HepG2 (cell line): ENCODE measurements around the gene CNP. TPM values are rescaled to one million over a fixed set of nuclear protein-coding genes. Genes with fewer than 3 reads are reported as not detected.

Experiments
- ATAC-seq: fragments of 200-7000 bp; cut with Tn5 transposase; 3 replicates; pipeline ENCODE4 v1.9.1; 2020; ENCODE audit warnings: mild to moderate bottlenecking, moderate library complexity
- BruUV-seq: library from RNA; stranded (reverse); fragments of 400-500 nt; replicated peaks from 2 replicates; lab custom pipeline; 2021; lab: Mats Ljungman, UMichigan
- CTCF ChIA-PET: fragments of 300-600 bp; formaldehyde crosslinking; extraction: SDS; loops from one replicate; lab custom pipeline; 2021; ENCODE audit warnings: low total read pairs, inconsistent platforms, low intra/inter-chr PET ratio; lab: Yijun Ruan, JAX
- POLR2A ChIA-PET: fragments of 350-600 bp; sonication (Branson Sonifier 250); formaldehyde crosslinking; loops from one replicate; lab custom pipeline; 2020; ENCODE audit warnings: antibody characterized with exemption, inconsistent platforms; lab: Yijun Ruan, JAX
- DNase-seq: peaks from one replicate; pipeline ENCODE4 v3.0.0-alpha.2; 2015; ENCODE audit warnings: low spot score
- FAIRE-seq: peaks from 3 replicates; lab custom pipeline; 2011; peaks lifted over from hg19 to GRCh38; lab: Jason Lieb, UNC
- H2AFZ ChIP-seq: one replicate; pipeline ENCODE4 v1.6.1; 2011; ENCODE audit warnings: low read length, inconsistent platforms
- H3K27ac ChIP-seq: fragments of 300-600 bp; 3 replicates; pipeline ENCODE4 v1.8.0; 2011; ENCODE audit warnings: mixed run types, mild to moderate bottlenecking, mixed read lengths, low read length, inconsistent platforms; ENCODE audit not compliant: insufficient read depth; ENCODE audit errors: extremely low read length
- H3K27me3 ChIP-seq, 2 experiments: fragments of 200-600 bp in 1 of 2; 2 replicates in 1 of 2; 3 replicates in 1 of 2; pipeline versions ENCODE4 v1.6.0 to v1.8.0; 2011; ENCODE audit warnings: low read length in 2 of 2, mild to moderate bottlenecking in 2 of 2, moderate library complexity in 2 of 2, inconsistent platforms in 1 of 2; ENCODE audit not compliant: insufficient read depth in 2 of 2, control insufficient read depth in 1 of 2
- H3K36me3 ChIP-seq, 2 experiments: fragments of 200-600 bp in 1 of 2; replicated peaks in 1 of 2; 2 replicates in 1 of 2; 3 replicates in 1 of 2; pipeline versions ENCODE4 v1.5.1 to v1.8.0; 2011; ENCODE audit warnings: low read length in 2 of 2, inconsistent platforms in 1 of 2; ENCODE audit not compliant: insufficient read depth in 2 of 2, control insufficient read depth in 1 of 2
- H3K4me1 ChIP-seq: 2 replicates; pipeline ENCODE4 v1.5.1; 2012; ENCODE audit warnings: low read length, inconsistent platforms; ENCODE audit not compliant: insufficient read depth
- H3K4me2 ChIP-seq: 2 replicates; pipeline ENCODE4 v1.6.0; 2011; ENCODE audit warnings: low read depth, low read length, inconsistent platforms
- H3K4me3 ChIP-seq, 3 experiments: fragments of 200-600 bp in 1 of 3; sonication (generic), shearing (Covaris generic) in 1 of 3; replicated peaks in 1 of 3; 2 replicates each; pipeline ENCODE4 v1.5.1; 2011 to 2016; ENCODE audit warnings: low read length in 3 of 3, inconsistent platforms in 2 of 3, low read depth in 2 of 3, mild to moderate bottlenecking in 2 of 3, control low read depth in 1 of 3, mixed read lengths in 1 of 3; ENCODE audit not compliant: insufficient read depth in 1 of 3
- H3K79me2 ChIP-seq: one replicate; pipeline ENCODE4 v1.6.1; 2011; ENCODE audit warnings: low read length, inconsistent platforms; ENCODE audit not compliant: insufficient read depth
- H3K9ac ChIP-seq: 2 replicates; pipeline ENCODE4 v1.6.0; 2011; ENCODE audit warnings: mild to moderate bottlenecking, low read depth, low read length, inconsistent platforms; ENCODE audit not compliant: insufficient read depth
- H3K9me3 ChIP-seq: 2 replicates; pipeline ENCODE4 v1.5.1; 2012; ENCODE audit warnings: mild to moderate bottlenecking, low read length
- H4K20me1 ChIP-seq: 2 replicates; pipeline ENCODE4 v1.6.0; 2011; ENCODE audit warnings: inconsistent platforms, mild to moderate bottlenecking, low read length, moderate library complexity; ENCODE audit not compliant: insufficient read depth
- GLMP ChIP-seq: sonication (generic); formaldehyde crosslinking; IDR thresholded peaks from 2 replicates; pipeline ENCODE4 v1.9.0; 2021; ENCODE audit warnings: missing genetic modification reagents, mild to moderate bottlenecking, borderline replicate concordance
- HDAC1 ChIP-seq: sonication (generic); formaldehyde crosslinking; IDR thresholded peaks from 2 replicates; pipeline ENCODE4 v1.5.1; 2020; ENCODE audit warnings: mild to moderate bottlenecking, missing genetic modification reagents
- HNF4A ChIP-seq: sonication (generic); formaldehyde crosslinking; IDR thresholded peaks from 2 replicates; pipeline ENCODE4 v1.4.0; 2020; ENCODE audit warnings: missing genetic modification reagents
- KLF13 ChIP-seq: sonication (generic); formaldehyde crosslinking; IDR thresholded peaks from 2 replicates; pipeline ENCODE4 v1.4.0; 2020; ENCODE audit warnings: mild to moderate bottlenecking, missing genetic modification reagents
- NFIC ChIP-seq: IDR thresholded peaks from 2 replicates; pipeline ENCODE4 v1.6.1; 2012; ENCODE audit warnings: mild to moderate bottlenecking, low read length, inconsistent platforms
- NFKB2 ChIP-seq: sonication (generic); formaldehyde crosslinking; IDR thresholded peaks from 2 replicates; pipeline ENCODE4 v1.4.0; 2020; ENCODE audit warnings: missing genetic modification reagents, borderline replicate concordance
- RFXANK ChIP-seq: IDR thresholded peaks from 2 replicates; pipeline ENCODE4 v1.6.1; 2016
- SP140L ChIP-seq: sonication (generic); formaldehyde crosslinking; IDR thresholded peaks from 2 replicates; pipeline ENCODE4 v1.4.0; 2020; ENCODE audit warnings: missing genetic modification reagents, borderline replicate concordance
- TCF7L2 ChIP-seq: IDR thresholded peaks from 2 replicates; pipeline ENCODE4 v1.6.1; 2011; ENCODE audit warnings: mild to moderate bottlenecking, low read depth, low read length, moderate library complexity
- U2AF1 ChIP-seq: fragments of 200-400 bp; formaldehyde crosslinking; optimal IDR thresholded peaks from 2 replicates; pipeline ENCODE3; 2017; ENCODE audit warnings: mild to moderate bottlenecking, low read depth, low read length
- WIZ ChIP-seq: sonication (generic); formaldehyde crosslinking; IDR thresholded peaks from 2 replicates; pipeline ENCODE4 v1.5.1; 2020; ENCODE audit warnings: mild to moderate bottlenecking, missing genetic modification reagents
- ZFP41 ChIP-seq: sonication (generic); formaldehyde crosslinking; IDR thresholded peaks from 2 replicates; pipeline ENCODE4 v1.4.0; 2020; ENCODE audit warnings: mild to moderate bottlenecking, missing genetic modification reagents, borderline replicate concordance
- ZMYM2 ChIP-seq: sonication (generic); formaldehyde crosslinking; IDR thresholded peaks from 2 replicates; pipeline ENCODE4 v1.8.0; 2022; ENCODE audit warnings: mild to moderate bottlenecking, missing genetic modification reagents
- ZNF576 ChIP-seq: sonication (generic); formaldehyde crosslinking; IDR thresholded peaks from 2 replicates; pipeline ENCODE4 v1.4.0; 2020; ENCODE audit warnings: mild to moderate bottlenecking, missing genetic modification reagents
- ZNF691 ChIP-seq: sonication (generic); formaldehyde crosslinking; IDR thresholded peaks from 2 replicates; pipeline ENCODE4 v1.4.0; 2020; ENCODE audit warnings: missing genetic modification reagents, low read depth, mild to moderate bottlenecking, borderline replicate concordance
- WGBS: methylation state at CpG from one replicate; pipeline ENCODE4 v1.1.6; 2017; ENCODE audit warnings: low lambda C conversion rate; 5-methylcytosine and 5-hydroxymethylcytosine counted together
- in situ Hi-C: cut with HindIII; loops from 2 replicates; pipeline ENCODE4 v1.10.0; 2017; ENCODE audit warnings: low pct_unique_long_range_greater_than_20kb; ENCODE audit not compliant: extremely low pct_ligation_motif_present
- intact Hi-C: fragments of 100-400 bp; cut with micrococcal nuclease; formaldehyde crosslinking; loops from one replicate; pipeline ENCODE4 v1.10.0; 2022; ENCODE audit not compliant: unreplicated experiment
- polyA plus RNA-seq, 8 experiments: library from polyadenylated mRNA; depleted of rRNA in 3 of 8; stranded (reverse) in 7 of 8; unstranded in 1 of 8; fragments of >200 nt; fragmentation: Illumina TruSeq in 4 of 8; extraction: Trizol in 4 of 8; gene quantifications; 2 replicates each; pipeline versions ENCODE4 v1.2.1 to v1.2.3, GENCODE V29; 2011 to 2016; ENCODE audit warnings: low read depth in 4 of 8, missing spikeins in 1 of 8, mixed read lengths in 1 of 8; ENCODE audit not compliant: insufficient read depth in 1 of 8
- total RNA-seq, 5 experiments: library from RNA; depleted of rRNA; stranded (reverse); fragments of >200 nt; fragmentation: Illumina TruSeq; extraction: Trizol; gene quantifications; 2 replicates each; pipeline ENCODE4 v1.2.3, GENCODE V29; 2016; ENCODE audit warnings: low read depth in 1 of 5
- TF ChIP-seq, protein P1 (sequence below): IDR thresholded peaks from 2 replicates; pipeline ENCODE4 v1.6.1; 2016; ENCODE audit warnings: mild to moderate bottlenecking
- TF ChIP-seq, protein P2 (sequence below): sonication (generic); formaldehyde crosslinking; IDR thresholded peaks from 2 replicates; pipeline ENCODE4 v1.5.1; 2020; ENCODE audit warnings: mild to moderate bottlenecking, missing genetic modification reagents, moderate library complexity
- TF ChIP-seq, protein P3 (sequence below): sonication (generic); formaldehyde crosslinking; IDR thresholded peaks from 2 replicates; pipeline ENCODE4 v1.4.0; 2020; ENCODE audit warnings: mild to moderate bottlenecking, missing genetic modification reagents

CNP gene
- total and polyA plus RNA-seq, 2 of the 13 experiments (the other 11 are each of a cell fraction or from before 2014, with no cell fraction given): 97.2 to 161 TPM

DNA sequence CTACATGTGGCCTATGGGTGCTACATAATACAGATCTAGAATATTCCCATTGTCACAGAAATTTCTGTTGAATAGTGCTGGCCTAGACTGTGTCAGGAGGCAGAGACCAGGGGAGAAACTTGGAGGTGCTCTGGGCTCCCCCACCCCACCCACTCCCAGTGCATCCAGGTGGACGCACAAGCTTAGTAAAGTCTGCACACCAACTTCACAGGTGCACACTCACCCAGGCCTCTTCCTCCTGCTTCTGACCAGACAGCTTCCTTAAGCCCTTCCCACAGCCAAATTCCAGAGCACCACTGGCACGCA is 7.6 kb upstream of the CNP start:
- ATAC-seq: peak; percentile 4
- CTCF ChIA-PET: interaction anchor here (1.0 to 2.0 kb wide), 3 partner anchors 29 to 221 kb away, joined by 3 to 11 read pairs (median 9); partner anchors contain the start of gene ODAD4
- in situ Hi-C loops (loop anchor here (5.0 kb wide), 1 partner anchor 222 kb away; no protein-coding TSS in a partner anchor), intact Hi-C loops (loop anchor here (1.0 to 5.0 kb wide), 5 partner anchors 29 to 221 kb away; partner anchors contain the start of genes ACLY, FKBP10, ODAD4 and P3H4)
- Histone ChIP-seq H3K27ac (peak overlapping the region; percentile 35), H3K9me3 (no peaks in the 10 kb centered on the region), H3K4me1 (peaks cover 69% of the 10 kb centered on the region), H3K4me3 (peak overlapping the region; percentile 55 to 75 (median 57)), H4K20me1 (no peaks in the 10 kb centered on the region), H2AFZ (peak overlapping the region; percentile 61), H3K9ac (peak overlapping the region; percentile 60), H3K4me2 (peak overlapping the region; percentile 97), H3K27me3 (peaks cover 3 to 25% of the 10 kb centered on the region in 2 experiments; a peak in 4 of 5 replicates), H3K36me3 (no peaks in the 10 kb centered on the region), H3K79me2 (no peaks in the 10 kb centered on the region)
- FAIRE-seq: no peak
- POLR2A ChIA-PET: interaction anchor here (0.5 to 4.6 kb wide), 43 partner anchors 9 to 271 kb away, joined by 3 to 62 read pairs (median 6); partner anchors contain the start of genes ACLY, DHX58, DNAJC7 and EIF1
- no TSS peak for BruUV-seq
- 24% methylated on average over 2 of the region's 2 CpGs for WGBS
- no peak for DNase-seq
- TF ChIP-seq ZNF691 (no peak), NFKB2 (CRISPR knock-in tag) (no peak), ZNF576 (CRISPR knock-in tag) (no peak), SP140L (no peak), NFIC (no peak), KLF13 (CRISPR knock-in tag) (0 out of 2 replicates have a peak, but pooled peaks have one; percentile 23), ZMYM2 (CRISPR knock-in tag) (no peak), HDAC1 (CRISPR knock-in tag) (peak; percentile 13; the same call in 1 of the 2 replicates), ZFP41 (CRISPR knock-in tag) (0 out of 2 replicates have a peak, but pooled peaks have one; percentile 44), HNF4A (CRISPR knock-in tag) (no peak), GLMP (no peak), WIZ (no peak), U2AF1 (no peak), TCF7L2 (no peak), RFXANK (CRISPR knock-in tag) (no peak)
- TF ChIP-seq, protein P1, sequence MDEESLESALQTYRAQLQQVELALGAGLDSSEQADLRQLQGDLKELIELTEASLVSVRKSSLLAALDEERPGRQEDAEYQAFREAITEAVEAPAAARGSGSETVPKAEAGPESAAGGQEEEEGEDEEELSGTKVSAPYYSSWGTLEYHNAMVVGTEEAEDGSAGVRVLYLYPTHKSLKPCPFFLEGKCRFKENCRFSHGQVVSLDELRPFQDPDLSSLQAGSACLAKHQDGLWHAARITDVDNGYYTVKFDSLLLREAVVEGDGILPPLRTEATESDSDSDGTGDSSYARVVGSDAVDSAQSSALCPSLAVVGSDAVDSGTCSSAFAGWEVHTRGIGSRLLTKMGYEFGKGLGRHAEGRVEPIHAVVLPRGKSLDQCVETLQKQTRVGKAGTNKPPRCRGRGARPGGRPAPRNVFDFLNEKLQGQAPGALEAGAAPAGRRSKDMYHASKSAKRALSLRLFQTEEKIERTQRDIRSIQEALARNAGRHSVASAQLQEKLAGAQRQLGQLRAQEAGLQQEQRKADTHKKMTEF: no peak
- TF ChIP-seq, protein P2, sequence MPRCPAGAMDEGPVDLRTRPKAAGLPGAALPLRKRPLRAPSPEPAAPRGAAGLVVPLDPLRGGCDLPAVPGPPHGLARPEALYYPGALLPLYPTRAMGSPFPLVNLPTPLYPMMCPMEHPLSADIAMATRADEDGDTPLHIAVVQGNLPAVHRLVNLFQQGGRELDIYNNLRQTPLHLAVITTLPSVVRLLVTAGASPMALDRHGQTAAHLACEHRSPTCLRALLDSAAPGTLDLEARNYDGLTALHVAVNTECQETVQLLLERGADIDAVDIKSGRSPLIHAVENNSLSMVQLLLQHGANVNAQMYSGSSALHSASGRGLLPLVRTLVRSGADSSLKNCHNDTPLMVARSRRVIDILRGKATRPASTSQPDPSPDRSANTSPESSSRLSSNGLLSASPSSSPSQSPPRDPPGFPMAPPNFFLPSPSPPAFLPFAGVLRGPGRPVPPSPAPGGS (CRISPR knock-in tag): 0 out of 2 replicates have a peak, but pooled peaks have one; percentile 20
- TF ChIP-seq, protein P3, sequence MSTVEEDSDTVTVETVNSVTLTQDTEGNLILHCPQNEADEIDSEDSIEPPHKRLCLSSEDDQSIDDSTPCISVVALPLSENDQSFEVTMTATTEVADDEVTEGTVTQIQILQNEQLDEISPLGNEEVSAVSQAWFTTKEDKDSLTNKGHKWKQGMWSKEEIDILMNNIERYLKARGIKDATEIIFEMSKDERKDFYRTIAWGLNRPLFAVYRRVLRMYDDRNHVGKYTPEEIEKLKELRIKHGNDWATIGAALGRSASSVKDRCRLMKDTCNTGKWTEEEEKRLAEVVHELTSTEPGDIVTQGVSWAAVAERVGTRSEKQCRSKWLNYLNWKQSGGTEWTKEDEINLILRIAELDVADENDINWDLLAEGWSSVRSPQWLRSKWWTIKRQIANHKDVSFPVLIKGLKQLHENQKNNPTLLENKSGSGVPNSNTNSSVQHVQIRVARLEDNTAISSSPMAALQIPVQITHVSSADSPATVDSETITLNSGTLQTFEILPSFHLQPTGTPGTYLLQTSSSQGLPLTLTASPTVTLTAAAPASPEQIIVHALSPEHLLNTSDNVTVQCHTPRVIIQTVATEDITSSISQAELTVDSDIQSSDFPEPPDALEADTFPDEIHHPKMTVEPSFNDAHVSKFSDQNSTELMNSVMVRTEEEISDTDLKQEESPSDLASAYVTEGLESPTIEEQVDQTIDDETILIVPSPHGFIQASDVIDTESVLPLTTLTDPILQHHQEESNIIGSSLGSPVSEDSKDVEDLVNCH (CRISPR knock-in tag): no peak
